Posterior cingulate gyrus (tissue), 11 donors: ENCODE data around the gene TRIM56.
"Not testable (repeated sequence)": the region's sequence is repeated elsewhere in the genome, so short reads cannot be mapped to it uniquely, and the experiment has no call there.

Source experiments
- DNase-seq, 10 donors: peaks; one replicate each; pipeline versions ENCODE4 v3.0.0 to v3.0.0-alpha.2; 2020 to 2021; ENCODE audit warnings: mixed read lengths in 3 of 10
- intact Hi-C: fragments of 100-400 bp; cut with DNase I; formaldehyde crosslinking; loops from one replicate; pipeline ENCODE4 v1.15.1; 2023

Gene TRIM56

GRCh38 chr7:101109368-101109767 is 24.1 kb downstream of the TRIM56 start:
- no peak for DNase-seq
- intact Hi-C loops: no loop called here

- DNase-seq: no peak
- intact Hi-C loops: no loop called here
Observed at GRCh38 chr7:101111261-101111660, 26.0 kb downstream of the TRIM56 start.

GRCh38 chr7:101112233-101112632 is 27.0 kb downstream of the TRIM56 start:
- intact Hi-C loops: no loop called here
- no peak for DNase-seq

- DNase-seq, intact Hi-C loops: not testable (repeated sequence)
Observed at GRCh38 chr7:101113140-101113539, 27.9 kb downstream of the TRIM56 start.

- no peak for DNase-seq
- intact Hi-C loops: no loop called here
Observed at GRCh38 chr7:101113836-101114235, 28.6 kb downstream of the TRIM56 start.

- no peak for DNase-seq
- intact Hi-C loops: no loop called here
Observed at GRCh38 chr7:101114492-101114891, 29.2 kb downstream of the TRIM56 start.

- intact Hi-C loops: no loop called here
- DNase-seq: no peak
Observed at GRCh38 chr7:101115215-101115614, 29.9 kb downstream of the TRIM56 start.

DNA sequence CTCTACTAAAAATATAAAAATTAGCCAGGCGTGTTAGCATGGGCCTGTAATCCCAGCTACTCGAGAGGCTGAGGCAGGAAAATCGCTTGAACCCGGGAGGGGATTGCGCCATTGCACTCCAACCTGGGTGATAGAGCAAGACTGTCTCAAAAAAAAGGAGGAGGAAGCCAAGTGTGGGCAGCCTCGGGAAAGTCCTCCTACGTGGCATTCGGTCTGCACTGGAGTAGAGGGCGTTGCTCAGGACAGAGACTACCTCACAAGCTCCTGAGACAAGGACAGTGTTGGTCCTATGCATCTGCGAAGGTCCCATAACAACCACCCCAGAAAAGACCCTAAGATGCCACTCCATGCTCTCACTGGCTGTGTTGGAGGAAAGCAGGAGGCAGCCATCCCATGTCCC is 31.6 kb downstream of the TRIM56 start:
- intact Hi-C loops: no loop called here
- no peak for DNase-seq

DNA sequence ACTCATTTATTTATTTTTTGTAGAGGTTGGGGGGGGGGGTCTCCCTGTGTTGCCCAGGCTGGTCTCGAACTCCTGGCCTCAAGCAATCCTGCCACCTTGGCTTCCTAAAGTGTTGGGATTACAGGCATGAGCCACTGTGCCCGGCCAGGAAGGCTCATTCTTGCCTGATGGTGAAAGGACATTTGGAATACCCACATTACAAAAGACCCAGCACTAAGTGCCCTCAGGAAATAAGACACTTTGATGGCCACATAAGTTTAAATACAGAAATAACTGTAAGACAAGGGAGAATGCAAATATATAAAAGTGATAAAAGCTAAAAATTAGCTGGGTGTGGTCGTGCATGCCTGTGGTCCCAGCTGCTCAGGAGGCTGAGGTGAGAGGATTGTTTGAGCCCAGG is 33.6 kb downstream of the TRIM56 start:
- intact Hi-C loops: no loop called here
- no peak for DNase-seq

DNA sequence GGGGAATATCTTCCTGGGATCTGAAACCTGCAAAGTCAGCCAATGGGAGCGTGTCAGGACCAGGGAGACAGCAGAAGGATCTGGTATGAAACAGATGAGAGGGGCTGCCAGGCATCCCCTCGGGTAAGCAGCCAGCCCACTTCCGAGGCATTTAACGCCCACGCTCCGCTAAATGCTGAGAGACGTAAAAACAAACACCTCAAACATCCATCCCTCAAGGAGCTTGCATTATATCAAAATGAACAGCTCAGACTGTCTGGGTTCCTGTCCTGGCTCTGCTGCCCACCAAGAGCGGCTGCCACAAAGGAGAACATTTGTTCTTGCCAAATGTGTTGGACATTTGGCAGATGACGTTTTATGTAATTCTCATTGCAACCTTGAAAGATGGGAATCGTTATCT is 34.6 kb downstream of the TRIM56 start:
- intact Hi-C loops: no loop called here
- no peak for DNase-seq

- intact Hi-C loops: no loop called here
- no peak for DNase-seq
Observed at GRCh38 chr7:101120315-101120714, 35.0 kb downstream of the TRIM56 start.

DNA sequence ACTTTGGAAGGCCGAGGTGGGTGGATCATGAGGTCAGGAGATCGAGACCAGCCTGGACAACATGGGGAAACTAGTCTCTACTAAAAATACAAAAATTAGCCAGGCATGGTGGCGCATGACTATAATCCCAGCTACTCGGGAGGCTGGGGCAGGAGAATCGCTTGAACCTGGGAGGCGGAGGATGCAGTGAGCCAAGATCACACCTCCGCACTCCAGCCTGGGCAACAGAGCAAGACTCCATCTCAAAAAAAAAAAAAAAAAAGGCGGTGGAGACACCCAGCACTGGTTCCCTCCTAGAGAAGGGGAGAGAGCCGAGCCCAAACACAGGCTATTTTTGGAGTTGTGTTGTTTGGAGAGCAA is 36.3 kb downstream of the TRIM56 start:
- DNase-seq, intact Hi-C loops: not testable (repeated sequence)

GRCh38 chr7:101121991-101122932 is 37.0 kb downstream of the TRIM56 start:
- peak in 4 of 10 donors; percentile 18 to 80 (median 29) for DNase-seq

GRCh38 chr7:101122933-101123702 is 37.8 kb downstream of the TRIM56 start:
- no peak for DNase-seq
- intact Hi-C loops: no loop called here

More at GRCh38 chr7:101121991-101122932, 37.0 kb downstream of the TRIM56 start:
- intact Hi-C loops: no loop called here

- DNase-seq: no peak
- intact Hi-C loops: no loop called here
Observed at GRCh38 chr7:101123703-101124068, 38.4 kb downstream of the TRIM56 start.

DNA sequence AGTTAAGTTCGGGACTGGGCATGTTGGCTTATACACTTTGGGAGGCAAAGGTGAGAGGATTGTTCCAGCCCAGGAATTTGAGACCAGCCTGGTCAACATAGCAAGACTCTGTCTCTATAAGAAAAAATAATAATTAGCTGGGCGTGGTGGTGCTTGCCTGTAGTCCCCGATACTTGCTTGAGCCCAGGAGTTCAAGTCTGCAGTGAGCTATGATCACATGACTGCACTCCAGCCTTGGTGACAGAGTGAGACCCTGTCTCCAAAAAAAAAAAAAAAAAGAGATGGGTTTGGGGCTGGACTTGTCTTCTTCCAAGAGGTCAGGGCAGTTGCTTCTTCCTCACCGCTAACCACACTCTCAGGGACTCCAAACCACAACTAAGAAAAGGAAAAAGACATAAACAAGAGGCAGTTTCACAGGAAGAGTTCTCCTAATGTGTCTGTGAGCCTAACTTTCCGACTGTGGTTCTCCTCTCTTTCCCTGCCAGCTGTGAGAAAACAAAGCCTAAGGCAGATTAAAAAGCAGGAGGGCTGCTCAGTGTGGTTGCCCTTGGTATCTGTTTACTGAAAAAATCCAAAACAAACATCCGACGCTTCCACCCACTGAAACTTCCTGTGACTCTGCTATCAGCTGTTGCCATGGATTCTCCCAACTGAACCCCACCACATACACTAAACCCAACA is 39.2 kb downstream of the TRIM56 start:
- DNase-seq: no peak

DNA sequence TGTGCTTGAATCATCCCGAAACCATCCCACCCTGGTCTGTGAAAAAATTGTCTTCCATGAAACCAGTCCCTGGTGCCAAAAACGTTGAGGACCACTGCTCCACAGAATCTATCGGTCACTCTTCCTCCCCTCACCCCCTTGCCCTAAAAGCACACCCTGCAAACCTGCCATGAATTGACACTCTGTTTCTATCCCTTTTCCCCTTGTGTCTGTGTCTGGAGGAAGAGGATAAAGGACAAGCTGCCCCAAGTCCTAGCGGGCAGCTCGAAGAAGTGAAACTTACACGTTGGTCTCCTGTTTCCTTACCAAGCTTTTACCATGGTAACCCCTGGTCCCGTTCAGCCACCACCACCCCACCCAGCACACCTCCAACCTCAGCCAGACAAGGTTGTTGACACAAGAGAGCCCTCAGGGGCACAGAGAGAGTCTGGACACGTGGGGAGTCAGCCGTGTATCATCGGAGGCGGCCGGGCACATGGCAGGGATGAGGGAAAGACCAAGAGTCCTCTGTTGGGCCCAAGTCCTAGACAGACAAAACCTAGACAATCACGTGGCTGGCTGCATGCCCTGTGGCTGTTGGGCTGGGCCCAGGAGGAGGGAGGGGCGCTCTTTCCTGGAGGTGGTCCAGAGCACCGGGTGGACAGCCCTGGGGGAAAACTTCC is 40.8 kb downstream of the TRIM56 start:
- intact Hi-C loops: no loop called here
- DNase-seq: peak in 1 of 10 donors; percentile 24

More for the DNA sequence above, 39.2 kb downstream of the TRIM56 start:
- intact Hi-C loops: no loop called here

GRCh38 chr7:101126651-101127459 is 41.6 kb downstream of the TRIM56 start, which contains the start of gene SERPINE1:
SERPINE1 (plus strand) TSS chr7:101127104; CDS start chr7:101128394, 1,290 bp downstream.
- peak in 3 of 10 donors; percentile 20 to 75 (median 49) for DNase-seq
- intact Hi-C loops: no loop called here

DNA sequence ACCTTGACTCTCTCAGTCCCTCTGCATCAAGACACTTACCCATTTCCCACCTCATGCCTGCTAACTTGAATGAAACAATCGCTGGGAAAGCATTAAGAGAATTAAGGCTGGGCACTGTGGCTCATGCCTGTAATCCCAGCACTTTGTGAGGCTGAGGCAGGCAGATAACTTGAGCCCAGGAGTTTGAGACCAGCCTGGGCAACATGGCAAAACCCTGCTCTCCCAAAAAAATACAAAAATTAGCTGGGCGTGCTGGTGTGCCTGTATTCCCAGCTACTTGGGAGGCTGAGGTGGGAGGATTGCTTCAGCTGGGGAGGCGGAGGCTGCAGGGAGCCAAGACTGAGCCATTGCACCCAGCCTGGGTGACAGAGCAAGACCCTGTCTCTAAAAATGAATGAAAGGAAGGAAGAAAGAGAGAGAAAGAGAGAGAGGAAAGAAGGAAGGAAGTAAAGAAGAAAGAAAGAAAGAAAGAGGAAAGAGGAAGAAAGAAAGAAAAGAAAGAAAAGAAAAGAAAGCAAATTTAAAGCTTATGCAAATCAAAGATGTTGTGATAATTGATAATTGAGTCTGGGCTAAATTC is 42.3 kb downstream of the TRIM56 start:
- intact Hi-C loops: no loop called here
- no peak for DNase-seq
